H54 (cell line): Measurements from ENCODE around the gene LIPF.
"Not testable (repeated sequence)": the region's sequence is repeated elsewhere in the genome, so short reads cannot be mapped to it uniquely, and the experiment has no call there.

Source experiments
- DNase-seq: peaks from one replicate; pipeline ENCODE4 v3.0.0; 2011; ENCODE audit warnings: low spot score, mixed read lengths; ENCODE audit not compliant: insufficient read length
- FAIRE-seq: peaks from 3 replicates; lab custom pipeline; 2011; peaks lifted over from hg19 to GRCh38; lab: Jason Lieb, UNC
- POLR2A ChIP-seq: IDR thresholded peaks from 2 replicates; pipeline ENCODE4 v1.6.1; 2011; ENCODE audit warnings: low read depth, mild to moderate bottlenecking, low read length

The LIPF gene

GRCh38 chr10:88659725-88660597, 4.3 kb upstream of the LIPF start:
- TF ChIP-seq POLR2A: no peak
- DNase-seq (no peak), FAIRE-seq (peak; percentile 53)

GRCh38 chr10:88660598-88660884, 3.7 kb upstream of the LIPF start:
- no peak for DNase-seq
- peak; percentile 73 for FAIRE-seq
- TF ChIP-seq POLR2A: no peak

- DNase-seq: no peak
- peak; percentile 78 for FAIRE-seq
- TF ChIP-seq POLR2A: no peak
These were observed 3.2 kb upstream of the LIPF start for GRCh38 chr10:88661018-88661417.

- FAIRE-seq (no peak), DNase-seq (no peak)
- TF ChIP-seq POLR2A: no peak
These were observed 2.7 kb upstream of the LIPF start for GRCh38 chr10:88661577-88661976.

- not testable (repeated sequence) for DNase-seq, FAIRE-seq
These were observed 1.1 kb upstream of the LIPF start for GRCh38 chr10:88663153-88663552.

GRCh38 chr10:88668465-88668864, 4.2 kb downstream of the LIPF start:
- DNase-seq (no peak), FAIRE-seq (no peak)
- TF ChIP-seq POLR2A: no peak

- TF ChIP-seq POLR2A: no peak
- FAIRE-seq (peak; percentile 60), DNase-seq (no peak)
These were observed 6.3 kb downstream of the LIPF start for GRCh38 chr10:88670497-88670896.

- DNase-seq (no peak), FAIRE-seq (no peak)
- TF ChIP-seq POLR2A: no peak
These were observed 7.8 kb downstream of the LIPF start for GRCh38 chr10:88672041-88672440.

- FAIRE-seq (peak; percentile 15), DNase-seq (no peak)
- no peak for TF ChIP-seq POLR2A
These were observed 12.2 kb downstream of the LIPF start for GRCh38 chr10:88676283-88677060.

GRCh38 chr10:88680958-88681357, 16.7 kb downstream of the LIPF start:
- peak; percentile 55 for FAIRE-seq
- DNase-seq: no peak
- TF ChIP-seq POLR2A: no peak

GRCh38 chr10:88682491-88682890, 18.2 kb downstream of the LIPF start:
- peak; percentile 48 for FAIRE-seq
- DNase-seq: no peak
- no peak for TF ChIP-seq POLR2A

GRCh38 chr10:88687853-88688467, 23.7 kb downstream of the LIPF start:
- no peak for TF ChIP-seq POLR2A
- FAIRE-seq (peak; percentile 92), DNase-seq (no peak)

GRCh38 chr10:88689366-88689765, 25.1 kb downstream of the LIPF start:
- TF ChIP-seq POLR2A: no peak
- DNase-seq: no peak
- FAIRE-seq: no peak

GRCh38 chr10:88693392-88694020, 29.3 kb downstream of the LIPF start:
- FAIRE-seq (peak; percentile 36), DNase-seq (no peak)
- no peak for TF ChIP-seq POLR2A
